Measurements from ENCODE around the gene CASKIN2. TPM values are rescaled to one million over a fixed set of nuclear protein-coding genes. Genes with fewer than 3 reads are reported as not detected.
A peak's percentile ranks its signal among the peaks of the same experiment; 100 is the strongest.

Gene CASKIN2
- total RNA-seq, 1 experiment from 2014 or later: 25.4 TPM

- ChIA-PET CTCF (no interaction called here), POLR2A (ENCODE audit: unreplicated experiment) (no interaction called here)
- Histone ChIP-seq H3F3A (ENCODE audit: insufficient read depth, low read depth) (peaks cover 10% of the 10 kb centered on the region; the same call in 1 of the 2 replicates), H3K9me3 (ENCODE audit: insufficient read depth, low read depth) (no peaks in the 10 kb centered on the region), H2AFZ (no peak overlapping the region), H3K9me2 (ENCODE audit: insufficient read depth) (no peaks in the 10 kb centered on the region), H4K20me1 (ENCODE audit: insufficient read depth) (no peaks in the 10 kb centered on the region), H3K4me2 (no peak overlapping the region), H3K27me3 (ENCODE audit: insufficient read depth, low read depth) (no peaks in the 10 kb centered on the region), H3K36me3 (ENCODE audit: low read depth) (no peaks in the 10 kb centered on the region), H3K79me2 (ENCODE audit: low read depth) (peaks cover 22% of the 10 kb centered on the region; the same call in 1 of the 2 replicates), H3K4me1 (replicated peaks; ENCODE audit: insufficient read depth) (peaks cover 12% of the 10 kb centered on the region), H3K27ac (no peak overlapping the region), H3K4me3 (no peak overlapping the region)
- no TSS peak for BruUV-seq (replicated peaks)
- TF ChIP-seq CTCF (conservative IDR thresholded peaks at IDR 0.05) (no peak), EZH2 (IDR thresholded peaks at IDR 0.05; ENCODE audit: low read depth) (no peak)
- intact Hi-C loops (cut with micrococcal nuclease; ENCODE audit: unreplicated experiment): no loop called here
- DNase-seq: no peak
Measured at GRCh38 chr17:75465039-75465438, 50.3 kb downstream of the CASKIN2 start.

DNA sequence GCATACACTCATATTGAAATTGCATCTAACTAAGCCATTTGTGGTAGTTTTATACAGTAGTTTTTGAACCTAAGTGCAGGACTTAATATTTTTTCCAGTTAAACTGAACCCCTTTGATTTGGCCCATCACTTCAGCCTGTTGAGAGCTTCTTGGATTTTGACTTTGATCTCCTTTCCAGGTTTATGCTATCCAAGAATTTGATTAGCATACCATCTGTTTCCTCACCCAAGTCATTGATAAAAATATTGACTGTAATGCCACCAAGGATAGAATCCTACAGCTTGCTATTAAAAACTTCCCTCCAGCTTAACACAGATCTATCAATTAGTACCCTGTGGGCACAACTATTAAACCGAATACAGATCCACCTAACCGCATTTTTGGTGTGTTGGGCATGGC is 51.7 kb downstream of the CASKIN2 start:
- Histone ChIP-seq H3K4me2 (no peak overlapping the region), H3K9me3 (ENCODE audit: insufficient read depth, low read depth) (no peaks in the 10 kb centered on the region), H3K9me2 (ENCODE audit: insufficient read depth) (no peaks in the 10 kb centered on the region), H3K79me2 (ENCODE audit: low read depth) (peaks cover 26% of the 10 kb centered on the region), H4K20me1 (ENCODE audit: insufficient read depth) (no peaks in the 10 kb centered on the region), H3K36me3 (ENCODE audit: low read depth) (no peaks in the 10 kb centered on the region), H2AFZ (no peak overlapping the region), H3K4me1 (replicated peaks; ENCODE audit: insufficient read depth) (peaks cover 26% of the 10 kb centered on the region), H3F3A (ENCODE audit: insufficient read depth, low read depth) (peaks cover 24% of the 10 kb centered on the region), H3K27ac (no peak overlapping the region), H3K27me3 (ENCODE audit: insufficient read depth, low read depth) (no peaks in the 10 kb centered on the region), H3K4me3 (no peak overlapping the region)
- no peak for DNase-seq
- TF ChIP-seq CTCF (conservative IDR thresholded peaks at IDR 0.05): no peak
- TF ChIP-seq EZH2 (IDR thresholded peaks at IDR 0.05; ENCODE audit: low read depth): no peak
- intact Hi-C loops (cut with micrococcal nuclease; ENCODE audit: unreplicated experiment): no loop called here
- POLR2A ChIA-PET (ENCODE audit: unreplicated experiment): interaction anchor here (0.6 kb wide), 1 partner anchor 174 kb away, joined by 3 read pairs; the partner anchor contains the start of gene SLC25A19
- CTCF ChIA-PET: no interaction called here
- no TSS peak for BruUV-seq (replicated peaks)

DNA sequence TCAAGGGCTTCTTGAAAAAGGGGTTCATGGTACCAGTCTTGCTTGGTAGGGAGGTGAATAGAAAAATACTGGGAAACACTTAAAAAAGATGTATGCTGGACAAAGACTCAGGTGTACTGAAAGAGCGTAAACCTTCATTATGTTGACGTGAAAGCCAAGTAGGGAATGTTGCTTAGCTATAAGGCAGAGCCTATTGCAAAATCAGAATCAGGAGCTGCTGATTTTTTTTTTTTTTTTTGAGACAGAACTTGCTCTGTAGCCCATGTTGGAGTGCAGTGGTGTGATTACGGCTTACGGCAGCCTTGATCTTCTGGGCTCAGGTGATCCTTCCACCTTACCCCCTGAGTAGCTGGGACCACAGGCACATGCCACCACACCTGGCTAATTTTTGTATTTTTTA is 55.0 kb downstream of the CASKIN2 start:
- Histone ChIP-seq H3K9me3 (ENCODE audit: insufficient read depth, low read depth) (no peaks in the 10 kb centered on the region), H2AFZ (no peak overlapping the region; the same call in 1 of the 2 replicates), H3K27ac (peak overlapping the region; percentile 90), H3K36me3 (ENCODE audit: low read depth) (no peaks in the 10 kb centered on the region), H3K4me3 (peak overlapping the region; percentile 42; the same call in 1 of the 2 replicates), H3K4me2 (peak overlapping the region; percentile 87), H3K4me1 (replicated peaks; ENCODE audit: insufficient read depth) (peaks cover 49% of the 10 kb centered on the region), H3K9me2 (ENCODE audit: insufficient read depth) (no peaks in the 10 kb centered on the region), H4K20me1 (ENCODE audit: insufficient read depth) (no peaks in the 10 kb centered on the region), H3F3A (ENCODE audit: insufficient read depth, low read depth) (peaks cover 33% of the 10 kb centered on the region), H3K79me2 (ENCODE audit: low read depth) (peaks cover 47% of the 10 kb centered on the region), H3K27me3 (ENCODE audit: insufficient read depth, low read depth) (no peaks in the 10 kb centered on the region)
- ChIA-PET CTCF (interaction anchor here (0.6 kb wide), 3 partner anchors 32 to 72 kb away, joined by 4 to 8 read pairs (median 7); no protein-coding TSS in a partner anchor), POLR2A (ENCODE audit: unreplicated experiment) (interaction anchor here (0.6 to 1.3 kb wide), 3 partner anchors 18 to 375 kb away, joined by 3 to 9 read pairs (median 3); no protein-coding TSS in a partner anchor)
- no peak for DNase-seq
- intact Hi-C loops (cut with micrococcal nuclease; ENCODE audit: unreplicated experiment): no loop called here
- no TSS peak for BruUV-seq (replicated peaks)
- TF ChIP-seq CTCF (conservative IDR thresholded peaks at IDR 0.05): no peak
- no peak for TF ChIP-seq EZH2 (IDR thresholded peaks at IDR 0.05; ENCODE audit: low read depth)
